Astrocyte of the spinal cord (primary cell): ENCODE data around the gene NUDT9.
"Not testable (repeated sequence)": the region's sequence is repeated elsewhere in the genome, so short reads cannot be mapped to it uniquely, and the experiment has no call there.

ENCODE experiments used
- DNase-seq: peaks from one replicate; pipeline ENCODE4 v3.0.0; 2011; ENCODE audit warnings: low read depth, low spot score
- H3K4me3 ChIP-seq: 2 replicates; pipeline ENCODE4 v1.5.1; 2011; ENCODE audit warnings: low read depth, mild to moderate bottlenecking, low read length, moderate library complexity
- in situ Hi-C: cut with HindIII; loops from 2 replicates; pipeline ENCODE4 v1.10.0; 2017; ENCODE audit warnings: low sequenced_read_pairs
- TF ChIP-seq, protein P1 (sequence below): IDR thresholded peaks from 2 replicates; pipeline ENCODE4 v1.5.1; 2012; ENCODE audit warnings: low read depth, mild to moderate bottlenecking, low read length, inconsistent platforms

Gene NUDT9

DNA sequence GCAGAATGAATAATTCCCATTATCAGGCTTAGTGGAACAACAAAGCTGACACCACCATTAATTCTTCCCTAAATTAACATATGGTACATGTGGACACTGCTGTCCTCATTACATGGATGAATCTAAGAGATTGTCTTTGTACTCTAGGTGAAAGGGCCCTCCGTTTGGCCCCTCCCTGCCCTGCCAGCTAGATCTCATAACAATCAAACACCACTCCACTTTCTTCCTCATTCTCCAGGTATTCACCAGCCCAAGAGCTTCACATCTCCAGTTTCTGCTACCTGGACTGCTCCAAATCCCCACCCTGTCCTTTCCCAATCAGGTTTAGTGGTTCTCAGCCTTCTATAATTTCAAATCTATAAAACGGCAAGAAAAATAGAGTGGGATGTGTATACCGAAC is 35.1 kb upstream of the NUDT9 start:
- TF ChIP-seq, protein P1, sequence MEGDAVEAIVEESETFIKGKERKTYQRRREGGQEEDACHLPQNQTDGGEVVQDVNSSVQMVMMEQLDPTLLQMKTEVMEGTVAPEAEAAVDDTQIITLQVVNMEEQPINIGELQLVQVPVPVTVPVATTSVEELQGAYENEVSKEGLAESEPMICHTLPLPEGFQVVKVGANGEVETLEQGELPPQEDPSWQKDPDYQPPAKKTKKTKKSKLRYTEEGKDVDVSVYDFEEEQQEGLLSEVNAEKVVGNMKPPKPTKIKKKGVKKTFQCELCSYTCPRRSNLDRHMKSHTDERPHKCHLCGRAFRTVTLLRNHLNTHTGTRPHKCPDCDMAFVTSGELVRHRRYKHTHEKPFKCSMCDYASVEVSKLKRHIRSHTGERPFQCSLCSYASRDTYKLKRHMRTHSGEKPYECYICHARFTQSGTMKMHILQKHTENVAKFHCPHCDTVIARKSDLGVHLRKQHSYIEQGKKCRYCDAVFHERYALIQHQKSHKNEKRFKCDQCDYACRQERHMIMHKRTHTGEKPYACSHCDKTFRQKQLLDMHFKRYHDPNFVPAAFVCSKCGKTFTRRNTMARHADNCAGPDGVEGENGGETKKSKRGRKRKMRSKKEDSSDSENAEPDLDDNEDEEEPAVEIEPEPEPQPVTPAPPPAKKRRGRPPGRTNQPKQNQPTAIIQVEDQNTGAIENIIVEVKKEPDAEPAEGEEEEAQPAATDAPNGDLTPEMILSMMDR, result no peak
- in situ Hi-C loops, result no loop called here
- DNase-seq, result no peak

DNA sequence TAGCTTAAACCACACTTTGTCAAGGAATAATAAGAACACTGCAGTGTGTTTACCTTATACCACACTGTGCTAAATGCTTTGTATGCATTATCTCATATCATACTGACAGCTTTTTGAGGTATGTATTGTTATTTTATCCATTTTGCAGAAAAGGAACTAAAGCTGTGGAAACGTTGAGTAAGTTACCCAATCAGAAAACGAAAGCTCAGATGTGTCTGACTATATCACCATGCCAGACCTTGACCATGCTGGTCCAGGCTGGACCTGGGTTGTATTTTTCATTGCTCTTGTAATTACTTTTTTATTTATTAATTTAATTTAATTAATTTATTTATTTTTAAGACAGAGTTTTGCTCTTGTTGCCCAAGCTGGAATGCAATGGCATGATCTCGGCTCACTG is 33.5 kb upstream of the NUDT9 start:
- in situ Hi-C loops, result no loop called here
- TF ChIP-seq, protein P1, result no peak
- no peak overlapping the region for H3K4me3 ChIP-seq
- no peak for DNase-seq

More for the DNA sequence above, 35.1 kb upstream of the NUDT9 start:
- no peak overlapping the region for H3K4me3 ChIP-seq

DNA sequence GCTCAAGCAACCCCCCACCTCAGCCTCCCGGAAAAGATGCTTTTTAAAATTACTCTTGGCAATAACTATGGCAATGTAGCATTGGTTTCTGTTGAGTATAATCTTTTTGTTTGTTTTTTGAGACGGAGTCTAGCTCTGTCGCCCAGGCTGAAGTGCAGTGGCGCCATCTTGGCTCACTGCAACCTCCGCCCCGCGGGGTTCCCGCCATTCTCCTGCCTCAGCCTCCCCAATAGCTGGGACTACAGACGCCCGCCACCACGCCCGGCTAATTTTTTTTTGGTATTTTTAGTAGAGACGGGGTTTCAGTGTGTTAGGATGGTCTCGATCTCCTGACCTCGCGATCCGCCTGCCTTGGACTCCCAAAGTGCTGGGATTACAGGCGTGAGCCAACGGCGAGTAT is 32.3 kb upstream of the NUDT9 start:
- in situ Hi-C loops, DNase-seq: not testable (repeated sequence)
- H3K4me3 ChIP-seq, result peak overlapping the region; percentile 51

DNA sequence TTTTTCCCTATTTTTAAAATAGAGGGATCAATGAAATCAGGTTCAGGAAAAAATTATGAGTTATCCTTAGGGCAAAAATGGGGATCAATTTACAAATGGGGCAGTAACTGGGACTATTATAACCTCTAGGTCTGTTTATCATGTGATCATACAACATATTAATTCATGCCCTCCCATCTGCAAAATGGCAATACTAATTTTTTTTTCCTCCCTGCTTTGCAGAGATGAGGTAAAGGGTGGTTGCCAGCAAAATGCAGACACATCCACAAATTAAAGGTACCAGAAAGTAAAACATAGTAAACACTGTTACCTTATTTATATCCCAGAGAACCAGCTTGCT is 31.9 kb upstream of the NUDT9 start:
- no peak for DNase-seq
- peak overlapping the region; percentile 51 for H3K4me3 ChIP-seq
- TF ChIP-seq, protein P1, result no peak
- in situ Hi-C loops, result no loop called here

DNA sequence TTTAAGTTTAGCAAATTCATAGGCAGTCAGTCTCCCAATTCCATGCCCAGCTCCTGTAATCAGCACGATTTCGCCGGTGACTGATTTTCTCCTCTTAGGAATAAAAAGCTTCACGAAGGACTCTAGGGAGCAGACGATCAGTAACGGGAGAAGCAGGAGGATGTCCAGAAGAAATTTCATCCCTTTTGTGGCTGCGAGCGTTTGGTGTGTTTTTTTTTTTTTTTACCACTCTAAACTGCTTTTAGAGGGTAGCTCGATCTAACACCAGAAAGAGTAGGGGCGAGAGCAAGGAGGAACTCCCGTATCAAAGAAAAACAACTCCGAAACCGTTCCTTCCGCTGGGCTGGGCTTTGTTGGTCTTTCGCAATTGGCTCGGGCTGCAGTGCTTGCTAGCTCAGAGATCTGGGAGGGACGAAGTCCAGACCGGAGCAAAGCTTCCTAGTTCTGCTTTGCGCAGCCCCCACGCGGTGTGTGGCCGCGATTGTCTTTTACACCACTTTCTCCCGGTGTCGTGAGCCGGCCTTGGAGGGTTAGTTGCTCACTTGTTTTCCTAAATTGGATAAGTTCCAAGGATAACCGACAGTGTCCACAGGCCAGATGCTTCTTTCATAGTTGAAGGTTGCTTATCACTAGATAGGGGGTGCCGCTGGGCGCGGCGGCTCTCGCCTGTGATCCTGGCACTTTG is 31.3 kb upstream of the NUDT9 start, which contains the start of gene HSD17B11:
HSD17B11 (minus strand) TSS at position 298 of the 685 bp plus-strand sequence; CDS start at position 180, 118 bp downstream.
- TF ChIP-seq, protein P1, result no peak
- H3K4me3 ChIP-seq, result peak within 1 kb of the TSS; percentile 51
- in situ Hi-C loops, result no loop called here
- peak; percentile 94 for DNase-seq

DNA sequence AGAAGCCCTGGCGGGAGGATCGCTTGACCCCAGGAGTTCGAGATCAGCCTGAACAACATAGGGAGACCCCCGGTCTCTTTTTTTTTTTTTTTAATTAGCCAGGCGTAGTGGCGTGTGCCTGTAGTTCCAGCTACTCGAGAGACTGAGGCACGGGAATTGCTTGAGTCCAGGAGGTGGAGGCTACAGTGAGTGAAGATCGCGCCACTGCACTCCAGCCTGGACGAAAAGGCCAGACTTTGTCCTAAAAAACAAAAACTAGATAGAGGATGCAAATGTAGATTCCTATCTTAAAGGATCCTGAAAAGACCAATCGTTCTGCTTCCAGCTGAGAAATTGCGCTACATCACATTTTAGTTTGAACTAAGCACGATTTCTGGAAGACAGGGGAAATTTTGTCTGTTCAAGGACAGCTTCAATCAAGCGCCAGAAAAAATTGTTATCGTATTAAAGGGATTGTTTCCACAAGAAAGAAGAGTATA is 30.8 kb upstream of the NUDT9 start:
- H3K4me3 ChIP-seq, result peak overlapping the region; percentile 51
- TF ChIP-seq, protein P1, result no peak
- no peak for DNase-seq
- in situ Hi-C loops, result no loop called here

DNA sequence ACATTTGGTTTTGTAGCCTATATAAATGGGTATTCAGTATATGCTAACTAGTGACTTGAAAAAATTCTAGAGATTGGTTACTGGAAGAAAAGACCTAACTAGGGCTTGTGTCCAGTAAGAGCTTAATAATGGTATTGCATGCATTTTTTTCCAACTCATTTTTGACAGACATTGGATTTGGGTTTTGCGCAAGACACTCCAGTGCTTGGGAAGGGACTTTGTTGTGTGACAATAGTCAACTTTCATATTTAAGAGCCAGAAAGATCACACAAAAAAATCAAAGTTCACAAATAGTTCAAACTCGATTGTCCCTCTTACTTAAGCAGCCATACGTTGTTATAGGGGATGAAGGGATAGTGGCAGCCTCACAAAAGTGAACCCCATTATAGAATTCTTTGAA is 30.2 kb upstream of the NUDT9 start:
- TF ChIP-seq, protein P1, result no peak
- H3K4me3 ChIP-seq, result no peak overlapping the region
- DNase-seq, result no peak
- in situ Hi-C loops, result no loop called here

DNA sequence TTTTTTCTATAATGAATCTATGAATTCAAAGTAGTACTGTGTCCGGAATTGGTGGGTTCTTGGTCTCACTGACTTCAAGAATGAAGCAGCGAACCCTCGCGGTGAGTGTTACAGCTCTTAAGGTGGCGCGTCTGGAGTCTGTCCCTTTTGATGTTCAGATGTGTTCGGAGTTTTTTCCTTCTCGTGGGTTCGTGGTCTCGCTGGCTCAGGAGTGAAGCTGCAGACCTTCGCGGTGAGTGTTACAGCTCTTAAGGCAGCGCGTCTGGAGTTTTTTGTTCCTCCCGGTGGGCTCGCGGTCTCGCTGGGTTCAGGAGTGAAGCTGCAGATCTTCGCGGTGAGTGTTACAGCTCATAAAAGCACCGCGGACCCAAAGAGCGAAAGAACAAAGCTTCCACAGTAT is 27.3 kb upstream of the NUDT9 start:
- DNase-seq, in situ Hi-C loops, H3K4me3 ChIP-seq: not testable (repeated sequence)

DNA sequence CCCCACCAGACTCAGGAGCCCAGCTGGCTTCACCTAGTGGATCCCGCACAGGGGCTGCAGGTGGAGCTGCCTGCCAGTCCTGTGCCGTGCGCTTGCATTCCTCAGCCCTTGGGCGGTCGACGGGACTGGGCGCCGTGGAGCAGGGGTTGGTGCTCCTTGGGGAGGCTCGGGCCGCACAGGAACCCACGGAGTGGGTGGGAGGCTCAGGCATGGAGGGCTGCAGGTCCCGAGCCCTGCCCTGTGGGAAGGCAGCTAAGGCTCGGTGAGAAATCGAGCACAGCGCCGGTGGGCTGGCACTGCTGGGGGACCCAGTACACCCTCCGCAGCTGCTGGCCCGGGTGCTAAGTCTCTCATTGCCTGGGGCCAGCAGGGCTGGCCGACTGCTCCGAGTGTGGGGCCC is 26.5 kb upstream of the NUDT9 start:
- H3K4me3 ChIP-seq, DNase-seq, in situ Hi-C loops: not testable (repeated sequence)
